Activated CD4-positive, alpha-beta memory T cell treated with anti-CD3 and anti-CD28 coated beads, Interleukin-2, amount 10 ng/mL, durations not matched to agents 7 days and 5 days (primary cell): Measurements from ENCODE around the gene MSRB2. TPM values are rescaled to one million over a fixed set of nuclear protein-coding genes. Genes with fewer than 3 reads are reported as not detected.

Source experiments
- CTCF ChIA-PET: fragments of 350-600 bp; sonication (Branson Sonifier 250); formaldehyde crosslinking; loops from one replicate; lab custom pipeline; 2021; ENCODE audit warnings: antibody characterized with exemption, inconsistent platforms; lab: Charles Lee
- POLR2A ChIA-PET: fragments of 350-600 bp; sonication (Branson Sonifier 250); formaldehyde crosslinking; loops from one replicate; lab custom pipeline; 2021; ENCODE audit warnings: antibody characterized with exemption; lab: Charles Lee
- DNase-seq: peaks from one replicate; pipeline ENCODE4 v3.0.0-alpha.2; 2020
- H3K27ac Mint-ChIP-seq: one replicate; pipeline ENCODE4 v1.8.0; 2021; ENCODE audit warnings: mild to moderate bottlenecking, mixed read lengths
- H3K27me3 Mint-ChIP-seq: one replicate; pipeline ENCODE4 v1.8.0; 2021; ENCODE audit warnings: mixed read lengths
- H3K36me3 Mint-ChIP-seq: one replicate; pipeline ENCODE4 v1.8.0; 2021; ENCODE audit warnings: low read depth, mixed read lengths
- H3K4me1 Mint-ChIP-seq: one replicate; pipeline ENCODE4 v1.8.0; 2021; ENCODE audit warnings: mixed read lengths
- H3K4me3 Mint-ChIP-seq: one replicate; pipeline ENCODE4 v1.8.0; 2021; ENCODE audit warnings: mild to moderate bottlenecking, mixed read lengths
- H3K9me3 Mint-ChIP-seq: one replicate; pipeline ENCODE4 v1.8.0; 2021; ENCODE audit warnings: mixed read lengths
- total RNA-seq, 2 experiments: library from RNA; stranded (reverse); gene quantifications; one replicate each; pipeline ENCODE4 v1.2.3, GENCODE V29; 2021

The MSRB2 gene
- total RNA-seq, 2 experiments from 2014 or later = 11.0 to 11.7 TPM

- Mint-ChIP-seq H3K27ac (no peak overlapping the region), H3K9me3 (no peaks in the 10 kb centered on the region), H3K4me3 (no peak overlapping the region), H3K36me3 (no peaks in the 10 kb centered on the region), H3K27me3 (no peaks in the 10 kb centered on the region), H3K4me1 (no peaks in the 10 kb centered on the region)
- ChIA-PET CTCF (no interaction called here), POLR2A (interaction anchor here (0.8 kb wide), 1 partner anchor 8 kb away, joined by 3 read pairs; no protein-coding TSS in a partner anchor)
- DNase-seq = no peak
Observed at GRCh38 chr10:23110722-23111516, 15.5 kb downstream of the MSRB2 start.

- CTCF ChIA-PET = no interaction called here
- no peaks in the 10 kb centered on the region for H3K9me3 Mint-ChIP-seq
- DNase-seq = no peak
- no peak overlapping the region for H3K27ac Mint-ChIP-seq
- POLR2A ChIA-PET = no interaction called here
- no peaks in the 10 kb centered on the region for H3K27me3 Mint-ChIP-seq
- H3K4me1 Mint-ChIP-seq = no peaks in the 10 kb centered on the region
- no peaks in the 10 kb centered on the region for H3K36me3 Mint-ChIP-seq
- H3K4me3 Mint-ChIP-seq = no peak overlapping the region
Observed at GRCh38 chr10:23111517-23112286, 16.3 kb downstream of the MSRB2 start.

GRCh38 chr10:23114228-23114850 is 19.0 kb downstream of the MSRB2 start:
- no peak for DNase-seq
- Mint-ChIP-seq H3K27me3 (no peaks in the 10 kb centered on the region), H3K4me1 (no peaks in the 10 kb centered on the region), H3K9me3 (no peaks in the 10 kb centered on the region), H3K36me3 (no peaks in the 10 kb centered on the region), H3K4me3 (no peak overlapping the region), H3K27ac (no peak overlapping the region)
- POLR2A ChIA-PET = no interaction called here
- CTCF ChIA-PET = no interaction called here

- H3K9me3 Mint-ChIP-seq = no peaks in the 10 kb centered on the region
- no peak overlapping the region for H3K4me3 Mint-ChIP-seq
- DNase-seq = no peak
- no peaks in the 10 kb centered on the region for H3K36me3 Mint-ChIP-seq
- H3K4me1 Mint-ChIP-seq = no peaks in the 10 kb centered on the region
- no peak overlapping the region for H3K27ac Mint-ChIP-seq
- no peaks in the 10 kb centered on the region for H3K27me3 Mint-ChIP-seq
- ChIA-PET POLR2A (no interaction called here), CTCF (no interaction called here)
Observed at GRCh38 chr10:23116486-23117205, 21.3 kb downstream of the MSRB2 start.

GRCh38 chr10:23120001-23120934 is 24.9 kb downstream of the MSRB2 start:
- no peak overlapping the region for H3K27ac Mint-ChIP-seq
- CTCF ChIA-PET = no interaction called here

GRCh38 chr10:23121135-23121534 is 25.8 kb downstream of the MSRB2 start:
- Mint-ChIP-seq H3K27ac (no peak overlapping the region), H3K4me3 (no peak overlapping the region)
- POLR2A ChIA-PET = no interaction called here

More at GRCh38 chr10:23120001-23120934, 24.9 kb downstream of the MSRB2 start:
- DNase-seq = no peak
- POLR2A ChIA-PET = no interaction called here
- Mint-ChIP-seq H3K4me3 (no peak overlapping the region), H3K4me1 (no peaks in the 10 kb centered on the region), H3K9me3 (no peaks in the 10 kb centered on the region), H3K36me3 (no peaks in the 10 kb centered on the region), H3K27me3 (no peaks in the 10 kb centered on the region)

GRCh38 chr10:23136462-23136861 is 41.1 kb downstream of the MSRB2 start:
- Mint-ChIP-seq H3K4me3 (no peak overlapping the region), H3K9me3 (peaks cover 3% of the 10 kb centered on the region), H3K36me3 (no peaks in the 10 kb centered on the region), H3K27ac (no peak overlapping the region), H3K27me3 (peaks cover 14% of the 10 kb centered on the region), H3K4me1 (no peaks in the 10 kb centered on the region)
- no peak for DNase-seq
- ChIA-PET POLR2A (no interaction called here), CTCF (no interaction called here)

More at GRCh38 chr10:23121135-23121534, 25.8 kb downstream of the MSRB2 start:
- Mint-ChIP-seq H3K4me1 (no peaks in the 10 kb centered on the region), H3K36me3 (no peaks in the 10 kb centered on the region), H3K27me3 (no peaks in the 10 kb centered on the region), H3K9me3 (no peaks in the 10 kb centered on the region)
- no peak for DNase-seq
- CTCF ChIA-PET = no interaction called here

GRCh38 chr10:23139677-23140076 is 44.3 kb downstream of the MSRB2 start:
- Mint-ChIP-seq H3K4me1 (no peaks in the 10 kb centered on the region), H3K36me3 (no peaks in the 10 kb centered on the region), H3K27ac (no peak overlapping the region), H3K27me3 (peaks cover 24% of the 10 kb centered on the region), H3K9me3 (peaks cover 3% of the 10 kb centered on the region), H3K4me3 (no peak overlapping the region)
- ChIA-PET POLR2A (no interaction called here), CTCF (no interaction called here)
- no peak for DNase-seq

GRCh38 chr10:23141995-23142394 is 46.6 kb downstream of the MSRB2 start:
- no peak overlapping the region for H3K27ac Mint-ChIP-seq
- ChIA-PET POLR2A (no interaction called here), CTCF (no interaction called here)
- H3K9me3 Mint-ChIP-seq = no peaks in the 10 kb centered on the region
- no peaks in the 10 kb centered on the region for H3K4me1 Mint-ChIP-seq
- no peak for DNase-seq
- H3K36me3 Mint-ChIP-seq = no peaks in the 10 kb centered on the region
- H3K27me3 Mint-ChIP-seq = peaks cover 24% of the 10 kb centered on the region
- no peak overlapping the region for H3K4me3 Mint-ChIP-seq

- POLR2A ChIA-PET = no interaction called here
- H3K27ac Mint-ChIP-seq = no peak overlapping the region
- DNase-seq = no peak
- no peak overlapping the region for H3K4me3 Mint-ChIP-seq
- H3K27me3 Mint-ChIP-seq = peaks cover 10% of the 10 kb centered on the region
- no peaks in the 10 kb centered on the region for H3K4me1 Mint-ChIP-seq
- H3K36me3 Mint-ChIP-seq = no peaks in the 10 kb centered on the region
- no peaks in the 10 kb centered on the region for H3K9me3 Mint-ChIP-seq
- CTCF ChIA-PET = interaction anchor here (2.2 kb wide), 1 partner anchor 12 kb away, joined by 4 read pairs; no protein-coding TSS in a partner anchor
Observed at GRCh38 chr10:23146258-23146657, 50.9 kb downstream of the MSRB2 start.

GRCh38 chr10:23147035-23147434 is 51.7 kb downstream of the MSRB2 start:
- peaks cover 6% of the 10 kb centered on the region for H3K27me3 Mint-ChIP-seq
- DNase-seq = no peak
- CTCF ChIA-PET = interaction anchor here (0.6 to 2.2 kb wide), 3 partner anchors 9 to 281 kb away, joined by 3 to 4 read pairs (median 4); no protein-coding TSS in a partner anchor
- H3K9me3 Mint-ChIP-seq = no peaks in the 10 kb centered on the region
- POLR2A ChIA-PET = no interaction called here
- no peak overlapping the region for H3K27ac Mint-ChIP-seq
- H3K4me1 Mint-ChIP-seq = no peaks in the 10 kb centered on the region
- H3K4me3 Mint-ChIP-seq = no peak overlapping the region
- H3K36me3 Mint-ChIP-seq = no peaks in the 10 kb centered on the region

- CTCF ChIA-PET = no interaction called here
- no peaks in the 10 kb centered on the region for H3K9me3 Mint-ChIP-seq
- H3K4me3 Mint-ChIP-seq = no peak overlapping the region
- no peak overlapping the region for H3K27ac Mint-ChIP-seq
- H3K27me3 Mint-ChIP-seq = no peaks in the 10 kb centered on the region
- DNase-seq = no peak
- POLR2A ChIA-PET = no interaction called here
- H3K36me3 Mint-ChIP-seq = no peaks in the 10 kb centered on the region
- H3K4me1 Mint-ChIP-seq = no peaks in the 10 kb centered on the region
Observed at GRCh38 chr10:23148214-23148613, 52.8 kb downstream of the MSRB2 start.
